K562 (cell line): ENCODE data around the gene U2SURP. TPM values are rescaled to one million over a fixed set of nuclear protein-coding genes. Genes with fewer than 3 reads are reported as not detected.

ENCODE experiments used
- MAZ ChIP-seq, 2 experiments: fragments of 450-650 bp in 1 of 2; sonication (generic) in 1 of 2; formaldehyde crosslinking; IDR thresholded peaks in 1 of 2; conservative IDR thresholded peaks in 1 of 2; 2 replicates each; pipeline versions ENCODE4 v1.4.0 to v1.5.0; 2020; ENCODE audit warnings: mild to moderate bottlenecking in 1 of 2, missing genetic modification reagents in 1 of 2
- polyA plus RNA-seq, 8 experiments: library from polyadenylated mRNA; depleted of rRNA in 4 of 8; stranded (reverse) in 5 of 8; unstranded in 3 of 8; fragments of >200 nt; fragmentation: Nextera tagmentation in 2 of 8; fragmentation: Illumina TruSeq in 1 of 8; extraction: Ambion mirVana in 2 of 8; extraction: Trizol in 1 of 8; gene quantifications; 2 replicates each; pipeline versions ENCODE4 v1.2.1 to v1.2.3, GENCODE V29; 2011 to 2014; ENCODE audit warnings: inconsistent platforms in 1 of 8, missing spikeins in 1 of 8
- total RNA-seq, 7 experiments: library from RNA; depleted of rRNA in 6 of 7; stranded (reverse); fragments of >200 nt in 6 of 7; fragmentation: Illumina TruSeq in 2 of 7; extraction: Trizol in 2 of 7; gene quantifications; 2 replicates each; pipeline versions ENCODE4 v1.2.1 to v1.2.3, GENCODE V29; 2011 to 2021; ENCODE audit warnings: low replicate concordance in 1 of 7
- TF ChIP-seq, protein P1 (sequence below), 2 experiments: fragments of 450-650 bp; formaldehyde crosslinking in 1 of 2; IDR thresholded peaks; 2 replicates each; pipeline versions ENCODE4 v1.4.0 to v1.6.1; 2014 to 2020; ENCODE audit warnings: mild to moderate bottlenecking in 2 of 2, borderline replicate concordance in 1 of 2, low read depth in 1 of 2
- TF ChIP-seq, protein P2 (sequence below): sonication (generic); formaldehyde crosslinking; IDR thresholded peaks from 2 replicates; pipeline ENCODE4 v1.8.1; 2022; ENCODE audit warnings: missing genetic modification reagents

U2SURP gene
- total and polyA plus RNA-seq, 9 of the 15 experiments (the other 6 are each of a cell fraction or from before 2014, with no cell fraction given) = 128 to 322 (median 191) TPM

- TF ChIP-seq, protein P1, sequence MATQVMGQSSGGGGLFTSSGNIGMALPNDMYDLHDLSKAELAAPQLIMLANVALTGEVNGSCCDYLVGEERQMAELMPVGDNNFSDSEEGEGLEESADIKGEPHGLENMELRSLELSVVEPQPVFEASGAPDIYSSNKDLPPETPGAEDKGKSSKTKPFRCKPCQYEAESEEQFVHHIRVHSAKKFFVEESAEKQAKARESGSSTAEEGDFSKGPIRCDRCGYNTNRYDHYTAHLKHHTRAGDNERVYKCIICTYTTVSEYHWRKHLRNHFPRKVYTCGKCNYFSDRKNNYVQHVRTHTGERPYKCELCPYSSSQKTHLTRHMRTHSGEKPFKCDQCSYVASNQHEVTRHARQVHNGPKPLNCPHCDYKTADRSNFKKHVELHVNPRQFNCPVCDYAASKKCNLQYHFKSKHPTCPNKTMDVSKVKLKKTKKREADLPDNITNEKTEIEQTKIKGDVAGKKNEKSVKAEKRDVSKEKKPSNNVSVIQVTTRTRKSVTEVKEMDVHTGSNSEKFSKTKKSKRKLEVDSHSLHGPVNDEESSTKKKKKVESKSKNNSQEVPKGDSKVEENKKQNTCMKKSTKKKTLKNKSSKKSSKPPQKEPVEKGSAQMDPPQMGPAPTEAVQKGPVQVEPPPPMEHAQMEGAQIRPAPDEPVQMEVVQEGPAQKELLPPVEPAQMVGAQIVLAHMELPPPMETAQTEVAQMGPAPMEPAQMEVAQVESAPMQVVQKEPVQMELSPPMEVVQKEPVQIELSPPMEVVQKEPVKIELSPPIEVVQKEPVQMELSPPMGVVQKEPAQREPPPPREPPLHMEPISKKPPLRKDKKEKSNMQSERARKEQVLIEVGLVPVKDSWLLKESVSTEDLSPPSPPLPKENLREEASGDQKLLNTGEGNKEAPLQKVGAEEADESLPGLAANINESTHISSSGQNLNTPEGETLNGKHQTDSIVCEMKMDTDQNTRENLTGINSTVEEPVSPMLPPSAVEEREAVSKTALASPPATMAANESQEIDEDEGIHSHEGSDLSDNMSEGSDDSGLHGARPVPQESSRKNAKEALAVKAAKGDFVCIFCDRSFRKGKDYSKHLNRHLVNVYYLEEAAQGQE (IDR thresholded peaks at IDR 0.05; ENCODE audit: borderline replicate concordance) = peak; percentile 14; the same call in 1 of the 2 replicates
- TF ChIP-seq, protein P1 (CRISPR knock-in tag; IDR thresholded peaks at IDR 0.05; ENCODE audit: low read depth) = no peak
- TF ChIP-seq, protein P2, sequence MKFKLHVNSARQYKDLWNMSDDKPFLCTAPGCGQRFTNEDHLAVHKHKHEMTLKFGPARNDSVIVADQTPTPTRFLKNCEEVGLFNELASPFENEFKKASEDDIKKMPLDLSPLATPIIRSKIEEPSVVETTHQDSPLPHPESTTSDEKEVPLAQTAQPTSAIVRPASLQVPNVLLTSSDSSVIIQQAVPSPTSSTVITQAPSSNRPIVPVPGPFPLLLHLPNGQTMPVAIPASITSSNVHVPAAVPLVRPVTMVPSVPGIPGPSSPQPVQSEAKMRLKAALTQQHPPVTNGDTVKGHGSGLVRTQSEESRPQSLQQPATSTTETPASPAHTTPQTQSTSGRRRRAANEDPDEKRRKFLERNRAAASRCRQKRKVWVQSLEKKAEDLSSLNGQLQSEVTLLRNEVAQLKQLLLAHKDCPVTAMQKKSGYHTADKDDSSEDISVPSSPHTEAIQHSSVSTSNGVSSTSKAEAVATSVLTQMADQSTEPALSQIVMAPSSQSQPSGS (CRISPR knock-in tag) = no peak
- 0 out of 4 replicates have a peak, but pooled peaks of 1 of the 2 experiments have one; percentile 14 for TF ChIP-seq MAZ (CRISPR knock-in tag; conservative IDR thresholded peaks at IDR 0.05 in 1 of 2, IDR thresholded peaks at IDR 0.05 in 1 of 2)
These were observed 39.0 kb downstream of the U2SURP start (continued) for GRCh38 chr3:143040261-143040879.
